H1 (cell line): ENCODE measurements around the gene SNAPC3. TPM values are rescaled to one million over a fixed set of nuclear protein-coding genes. Genes with fewer than 3 reads are reported as not detected.

ENCODE experiments used
- ASH2L ChIP-seq: fragments of 200-600, 300-600 bp; sonication (generic); IDR thresholded peaks from one replicate; pipeline ENCODE4 v1.7.1; 2017; ENCODE audit warnings: low read length
- E2F6 ChIP-seq: IDR thresholded peaks from 2 replicates; pipeline ENCODE4 v1.6.1; 2012; ENCODE audit warnings: inconsistent platforms
- USF2 ChIP-seq: IDR thresholded peaks from 2 replicates; pipeline ENCODE4 v1.6.1; 2011; ENCODE audit warnings: low read length, improper control_type of control experiment
- polyA plus RNA-seq, 7 experiments: library from polyadenylated mRNA; depleted of rRNA in 3 of 7; stranded (reverse) in 5 of 7; unstranded in 2 of 7; fragments of >200 nt in 5 of 7; fragments of 200-250 nt in 2 of 7; gene quantifications; 1 replicate in 5 of 7; 2 replicates in 1 of 7; 4 replicates in 1 of 7; pipeline versions ENCODE4 v1.2.1 to v1.2.3, GENCODE V29; 2011 to 2013; ENCODE audit warnings: missing spikeins in 2 of 7, mixed read lengths in 2 of 7
- total RNA-seq: library from RNA; stranded (reverse); fragmentation: NEBNext Ultra II Directional; extraction: Animal tissue kit (Norgen Biotek cat#: 25700); gene quantifications from 2 replicates; pipeline ENCODE4 v1.2.1, GENCODE V29; 2021

SNAPC3 gene
- total and polyA plus RNA-seq, 2 of the 8 experiments (the other 6 are each of a cell fraction or from before 2014, with no cell fraction given) = 11.9 to 25.8 TPM

GRCh38 chr9:15374825-15375224 lies 47.9 kb upstream of the SNAPC3 start (continued):
- TF ChIP-seq USF2 = no peak
- TF ChIP-seq E2F6 = no peak
- TF ChIP-seq ASH2L = no peak
- TF ChIP-seq, all 59 proteins: peak for 0
